WERI-Rb-1 (cell line): ENCODE measurements around the gene EYS.
A peak's percentile ranks its signal among the peaks of the same experiment; 100 is the strongest.

Source experiments
- DNase-seq: peaks from one replicate; pipeline ENCODE4 v3.0.0-alpha.2; 2020
- H3K27ac ChIP-seq: fragments of 250-450 bp; sonication (Bioruptor Pico); 2 replicates; pipeline ENCODE4 v1.5.1; 2020; ENCODE audit warnings: mild to moderate bottlenecking, moderate library complexity
- H3K27me3 ChIP-seq: fragments of 250-450 bp; sonication (Bioruptor Pico); 2 replicates; pipeline ENCODE4 v1.5.1; 2021; ENCODE audit warnings: mild to moderate bottlenecking, low read depth, moderate library complexity; ENCODE audit not compliant: insufficient read depth, severe bottlenecking
- H3K36me3 ChIP-seq: fragments of 250-450 bp; sonication (Bioruptor Pico); 2 replicates; pipeline ENCODE4 v1.5.1; 2020; ENCODE audit warnings: mild to moderate bottlenecking, moderate library complexity
- H3K4me3 ChIP-seq: 2 replicates; pipeline ENCODE4 v1.5.1; 2011; ENCODE audit warnings: low read depth, mild to moderate bottlenecking, control low read depth, low read length
- H3K9me3 ChIP-seq: fragments of 250-450 bp; sonication (Bioruptor Pico); 2 replicates; pipeline ENCODE4 v1.5.1; 2021; ENCODE audit warnings: mild to moderate bottlenecking, moderate library complexity; ENCODE audit not compliant: severe bottlenecking
- TF ChIP-seq, protein P1 (sequence below): IDR thresholded peaks from 2 replicates; pipeline ENCODE4 v1.5.1; 2011; ENCODE audit warnings: low read depth, mild to moderate bottlenecking, control low read depth, inconsistent platforms, low read length

The EYS gene

DNA sequence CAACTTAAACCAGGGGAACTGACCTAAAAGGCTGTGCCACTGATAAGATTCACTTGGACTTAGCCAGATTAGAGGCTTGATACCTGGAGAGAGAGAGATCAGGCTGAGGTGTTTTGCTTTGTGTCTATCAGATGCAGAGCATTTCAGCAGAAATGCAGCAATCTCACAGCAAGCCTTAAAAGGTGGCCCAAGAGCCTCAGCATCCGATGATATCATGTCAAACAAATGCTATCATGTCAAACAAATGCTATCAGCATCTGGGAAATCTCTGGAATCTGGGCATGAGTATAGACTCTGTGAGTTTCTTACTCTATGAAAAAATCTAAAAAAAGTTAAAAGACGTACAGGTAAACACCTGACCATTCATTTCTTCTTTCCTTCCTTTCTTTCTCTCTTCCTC lies 718.9 kb downstream of the EYS start:
- DNase-seq: peak; percentile 8
- H3K4me3 ChIP-seq: no peak overlapping the region

DNA sequence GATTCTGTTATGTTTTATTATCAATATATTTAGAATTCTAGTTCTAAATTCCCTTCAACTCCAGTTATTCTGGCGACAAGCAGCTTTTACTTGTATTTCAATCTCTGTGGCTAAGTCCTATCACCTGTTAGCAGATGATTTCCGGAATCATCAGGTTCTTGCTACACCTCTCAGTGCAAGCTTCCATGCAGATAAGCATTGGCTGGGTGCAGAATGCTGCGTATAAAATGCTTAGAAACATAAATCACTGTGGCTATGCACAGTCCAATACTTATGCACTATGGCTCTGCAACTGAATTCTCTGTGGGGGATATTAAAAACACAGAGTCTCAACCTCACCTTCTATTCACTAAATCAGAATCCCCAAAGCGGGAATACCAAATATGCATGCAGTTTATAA lies 720.0 kb downstream of the EYS start:
- Histone ChIP-seq H3K27ac (no peak overlapping the region), H3K36me3 (no peaks in the 10 kb centered on the region), H3K27me3 (no peaks in the 10 kb centered on the region), H3K9me3 (no peaks in the 10 kb centered on the region), H3K4me3 (no peak overlapping the region)
- TF ChIP-seq, protein P1, sequence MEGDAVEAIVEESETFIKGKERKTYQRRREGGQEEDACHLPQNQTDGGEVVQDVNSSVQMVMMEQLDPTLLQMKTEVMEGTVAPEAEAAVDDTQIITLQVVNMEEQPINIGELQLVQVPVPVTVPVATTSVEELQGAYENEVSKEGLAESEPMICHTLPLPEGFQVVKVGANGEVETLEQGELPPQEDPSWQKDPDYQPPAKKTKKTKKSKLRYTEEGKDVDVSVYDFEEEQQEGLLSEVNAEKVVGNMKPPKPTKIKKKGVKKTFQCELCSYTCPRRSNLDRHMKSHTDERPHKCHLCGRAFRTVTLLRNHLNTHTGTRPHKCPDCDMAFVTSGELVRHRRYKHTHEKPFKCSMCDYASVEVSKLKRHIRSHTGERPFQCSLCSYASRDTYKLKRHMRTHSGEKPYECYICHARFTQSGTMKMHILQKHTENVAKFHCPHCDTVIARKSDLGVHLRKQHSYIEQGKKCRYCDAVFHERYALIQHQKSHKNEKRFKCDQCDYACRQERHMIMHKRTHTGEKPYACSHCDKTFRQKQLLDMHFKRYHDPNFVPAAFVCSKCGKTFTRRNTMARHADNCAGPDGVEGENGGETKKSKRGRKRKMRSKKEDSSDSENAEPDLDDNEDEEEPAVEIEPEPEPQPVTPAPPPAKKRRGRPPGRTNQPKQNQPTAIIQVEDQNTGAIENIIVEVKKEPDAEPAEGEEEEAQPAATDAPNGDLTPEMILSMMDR: no peak
- DNase-seq: no peak

More for the DNA sequence above, 718.9 kb downstream of the EYS start:
- TF ChIP-seq, protein P1: no peak
- H3K27me3 ChIP-seq: no peaks in the 10 kb centered on the region
- no peaks in the 10 kb centered on the region for H3K9me3 ChIP-seq
- no peaks in the 10 kb centered on the region for H3K36me3 ChIP-seq
- H3K27ac ChIP-seq: no peak overlapping the region

DNA sequence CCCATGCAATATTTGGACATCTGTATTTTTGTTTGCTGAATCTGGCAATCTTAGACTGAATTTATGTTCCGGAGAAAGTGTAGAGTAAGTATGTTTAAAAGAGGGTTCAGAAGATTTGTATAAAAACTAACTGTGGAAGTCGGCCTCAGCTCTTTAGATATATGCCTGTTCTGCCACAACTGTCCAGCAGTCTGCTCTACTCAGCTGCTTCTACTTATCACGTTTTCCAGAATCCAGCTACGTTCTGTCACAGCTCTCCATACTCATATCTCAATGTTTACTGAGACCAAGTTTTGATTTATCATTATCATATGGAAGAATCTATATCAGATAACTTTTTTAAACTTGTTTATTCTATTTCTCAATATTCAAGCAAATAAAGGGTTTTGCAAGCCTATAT lies 721.3 kb downstream of the EYS start:
- TF ChIP-seq, protein P1: no peak

DNA sequence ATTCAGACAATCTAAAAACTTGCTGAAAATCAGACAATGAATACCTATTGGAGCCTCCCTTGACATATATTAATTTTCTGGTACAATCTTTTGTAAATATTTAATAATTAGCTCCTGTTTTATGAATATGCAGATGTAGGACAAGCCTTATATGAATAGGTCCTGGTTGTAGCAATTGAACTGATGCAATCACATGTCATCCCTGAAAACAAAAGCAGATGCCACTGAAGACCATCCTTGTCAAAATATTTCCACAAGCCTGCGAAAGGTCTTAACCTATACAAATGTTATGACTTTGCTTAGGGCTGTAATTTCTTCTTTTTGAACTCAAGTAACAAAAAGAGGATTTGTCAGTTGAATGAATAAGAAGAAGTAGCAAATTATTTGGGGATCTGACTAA lies 722.1 kb downstream of the EYS start:
- no peak overlapping the region for H3K4me3 ChIP-seq
- no peaks in the 10 kb centered on the region for H3K27me3 ChIP-seq
- no peaks in the 10 kb centered on the region for H3K36me3 ChIP-seq
- DNase-seq: no peak
- TF ChIP-seq, protein P1: no peak
- H3K9me3 ChIP-seq: no peaks in the 10 kb centered on the region
- no peak overlapping the region for H3K27ac ChIP-seq

More for the DNA sequence above, 721.3 kb downstream of the EYS start:
- DNase-seq: no peak
- H3K36me3 ChIP-seq: no peaks in the 10 kb centered on the region
- H3K9me3 ChIP-seq: no peaks in the 10 kb centered on the region
- no peak overlapping the region for H3K27ac ChIP-seq
- H3K4me3 ChIP-seq: no peak overlapping the region
- no peaks in the 10 kb centered on the region for H3K27me3 ChIP-seq

DNA sequence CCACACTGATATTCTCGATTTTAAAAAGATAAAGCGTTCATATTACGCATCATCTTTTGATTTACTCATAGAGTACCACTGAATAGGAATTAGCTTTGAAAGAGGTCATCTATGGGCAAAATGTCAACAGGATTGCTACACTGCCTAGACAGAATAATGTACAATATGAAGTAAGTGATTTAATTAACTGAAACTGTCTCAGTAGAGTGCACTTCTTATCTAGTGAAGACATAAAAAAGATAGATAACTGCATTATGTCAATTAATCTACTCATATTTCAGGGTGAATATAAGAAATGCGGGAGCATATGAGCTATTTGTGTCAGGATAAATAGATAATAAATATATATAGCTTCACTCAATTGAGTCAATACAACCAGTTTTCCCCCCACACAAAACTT lies 723.9 kb downstream of the EYS start:
- H3K27me3 ChIP-seq: no peaks in the 10 kb centered on the region
- H3K4me3 ChIP-seq: no peak overlapping the region
- H3K27ac ChIP-seq: no peak overlapping the region
- H3K9me3 ChIP-seq: no peaks in the 10 kb centered on the region
- TF ChIP-seq, protein P1: no peak
- no peak for DNase-seq
- no peaks in the 10 kb centered on the region for H3K36me3 ChIP-seq

DNA sequence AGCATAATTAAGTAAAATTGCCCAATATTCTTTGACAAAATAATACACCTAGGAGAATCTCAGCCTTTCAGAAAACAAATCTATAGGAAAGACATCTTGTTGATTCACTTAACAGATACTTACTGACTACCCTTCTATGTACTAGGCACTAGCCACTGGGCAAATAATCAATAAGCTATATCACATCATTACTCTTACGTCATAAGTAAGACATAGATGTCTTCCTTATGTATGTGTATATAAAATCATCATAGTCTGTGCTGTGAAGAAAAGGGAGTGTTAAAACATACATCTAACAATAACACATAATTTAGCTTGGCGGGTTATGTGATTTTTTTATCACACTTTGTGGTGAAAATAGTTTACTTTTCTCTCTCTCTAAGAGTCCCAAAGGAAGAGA lies 733.9 kb downstream of the EYS start:
- DNase-seq: no peak
- TF ChIP-seq, protein P1: no peak
- H3K27ac ChIP-seq: no peak overlapping the region
- no peaks in the 10 kb centered on the region for H3K9me3 ChIP-seq
- no peaks in the 10 kb centered on the region for H3K36me3 ChIP-seq
- H3K27me3 ChIP-seq: no peaks in the 10 kb centered on the region
- no peak overlapping the region for H3K4me3 ChIP-seq
